HEK293 (cell line): ENCODE data around the gene CDC20.

Experiments used
- TF ChIP-seq, protein P1 (sequence below): fragments of 450-650 bp; formaldehyde crosslinking; conservative IDR thresholded peaks from 2 replicates; pipeline ENCODE4 v1.5.1; 2016; ENCODE audit warnings: low read depth, missing biosample characterization, missing genetic modification characterization
- TF ChIP-seq, protein P2 (sequence below): fragments of 450-650 bp; formaldehyde crosslinking; IDR thresholded peaks from 2 replicates; pipeline ENCODE4 v1.5.1; 2017; ENCODE audit warnings: missing biosample characterization, missing genetic modification characterization
- TF ChIP-seq, protein P3 (sequence below): fragments of 450-650 bp; formaldehyde crosslinking; IDR thresholded peaks from 2 replicates; pipeline ENCODE4 v1.5.1; 2016; ENCODE audit warnings: missing biosample characterization, missing genetic modification characterization

DNA sequence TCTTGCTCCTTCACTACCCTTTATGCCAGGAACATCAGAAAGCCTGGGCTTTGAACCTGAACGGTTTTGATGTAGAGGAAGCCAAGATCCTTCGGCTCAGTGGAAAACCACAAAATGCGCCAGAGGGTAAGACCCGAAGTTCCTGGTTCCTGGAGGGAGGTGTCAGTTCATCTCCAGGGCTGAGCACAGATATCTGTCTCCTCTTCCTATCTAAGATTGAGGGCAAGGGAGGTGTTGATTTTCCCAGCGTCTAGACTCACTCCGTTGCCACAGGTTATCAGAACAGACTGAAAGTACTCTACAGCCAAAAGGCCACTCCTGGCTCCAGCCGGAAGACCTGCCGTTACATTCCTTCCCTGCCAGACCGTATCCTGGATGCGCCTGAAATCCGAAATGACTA lies 915 bp downstream of the CDC20 start:
- TF ChIP-seq, protein P1, sequence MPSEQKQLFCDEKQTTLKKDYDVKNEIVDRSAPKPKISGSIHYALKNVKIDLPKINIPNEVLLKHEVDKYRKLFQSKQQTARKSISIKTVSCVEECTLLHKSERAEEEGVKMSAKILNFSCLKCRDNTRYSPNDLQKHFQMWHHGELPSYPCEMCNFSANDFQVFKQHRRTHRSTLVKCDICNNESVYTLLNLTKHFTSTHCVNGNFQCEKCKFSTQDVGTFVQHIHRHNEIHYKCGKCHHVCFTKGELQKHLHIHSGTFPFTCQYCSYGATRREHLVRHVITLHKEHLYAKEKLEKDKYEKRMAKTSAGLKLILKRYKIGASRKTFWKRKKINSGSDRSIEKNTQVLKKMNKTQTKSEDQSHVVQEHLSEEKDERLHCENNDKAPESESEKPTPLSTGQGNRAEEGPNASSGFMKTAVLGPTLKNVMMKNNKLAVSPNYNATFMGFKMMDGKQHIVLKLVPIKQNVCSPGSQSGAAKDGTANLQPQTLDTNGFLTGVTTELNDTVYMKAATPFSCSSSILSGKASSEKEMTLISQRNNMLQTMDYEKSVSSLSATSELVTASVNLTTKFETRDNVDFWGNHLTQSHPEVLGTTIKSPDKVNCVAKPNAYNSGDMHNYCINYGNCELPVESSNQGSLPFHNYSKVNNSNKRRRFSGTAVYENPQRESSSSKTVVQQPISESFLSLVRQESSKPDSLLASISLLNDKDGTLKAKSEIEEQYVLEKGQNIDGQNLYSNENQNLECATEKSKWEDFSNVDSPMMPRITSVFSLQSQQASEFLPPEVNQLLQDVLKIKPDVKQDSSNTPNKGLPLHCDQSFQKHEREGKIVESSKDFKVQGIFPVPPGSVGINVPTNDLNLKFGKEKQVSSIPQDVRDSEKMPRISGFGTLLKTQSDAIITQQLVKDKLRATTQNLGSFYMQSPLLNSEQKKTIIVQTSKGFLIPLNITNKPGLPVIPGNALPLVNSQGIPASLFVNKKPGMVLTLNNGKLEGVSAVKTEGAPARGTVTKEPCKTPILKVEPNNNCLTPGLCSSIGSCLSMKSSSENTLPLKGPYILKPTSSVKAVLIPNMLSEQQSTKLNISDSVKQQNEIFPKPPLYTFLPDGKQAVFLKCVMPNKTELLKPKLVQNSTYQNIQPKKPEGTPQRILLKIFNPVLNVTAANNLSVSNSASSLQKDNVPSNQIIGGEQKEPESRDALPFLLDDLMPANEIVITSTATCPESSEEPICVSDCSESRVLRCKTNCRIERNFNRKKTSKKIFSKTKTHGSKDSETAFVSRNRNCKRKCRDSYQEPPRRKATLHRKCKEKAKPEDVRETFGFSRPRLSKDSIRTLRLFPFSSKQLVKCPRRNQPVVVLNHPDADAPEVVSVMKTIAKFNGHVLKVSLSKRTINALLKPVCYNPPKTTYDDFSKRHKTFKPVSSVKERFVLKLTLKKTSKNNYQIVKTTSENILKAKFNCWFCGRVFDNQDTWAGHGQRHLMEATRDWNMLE (tag by site-specific recombination) = no peak
- TF ChIP-seq, protein P2, sequence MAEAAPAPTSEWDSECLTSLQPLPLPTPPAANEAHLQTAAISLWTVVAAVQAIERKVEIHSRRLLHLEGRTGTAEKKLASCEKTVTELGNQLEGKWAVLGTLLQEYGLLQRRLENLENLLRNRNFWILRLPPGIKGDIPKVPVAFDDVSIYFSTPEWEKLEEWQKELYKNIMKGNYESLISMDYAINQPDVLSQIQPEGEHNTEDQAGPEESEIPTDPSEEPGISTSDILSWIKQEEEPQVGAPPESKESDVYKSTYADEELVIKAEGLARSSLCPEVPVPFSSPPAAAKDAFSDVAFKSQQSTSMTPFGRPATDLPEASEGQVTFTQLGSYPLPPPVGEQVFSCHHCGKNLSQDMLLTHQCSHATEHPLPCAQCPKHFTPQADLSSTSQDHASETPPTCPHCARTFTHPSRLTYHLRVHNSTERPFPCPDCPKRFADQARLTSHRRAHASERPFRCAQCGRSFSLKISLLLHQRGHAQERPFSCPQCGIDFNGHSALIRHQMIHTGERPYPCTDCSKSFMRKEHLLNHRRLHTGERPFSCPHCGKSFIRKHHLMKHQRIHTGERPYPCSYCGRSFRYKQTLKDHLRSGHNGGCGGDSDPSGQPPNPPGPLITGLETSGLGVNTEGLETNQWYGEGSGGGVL = no peak
- TF ChIP-seq, protein P3, sequence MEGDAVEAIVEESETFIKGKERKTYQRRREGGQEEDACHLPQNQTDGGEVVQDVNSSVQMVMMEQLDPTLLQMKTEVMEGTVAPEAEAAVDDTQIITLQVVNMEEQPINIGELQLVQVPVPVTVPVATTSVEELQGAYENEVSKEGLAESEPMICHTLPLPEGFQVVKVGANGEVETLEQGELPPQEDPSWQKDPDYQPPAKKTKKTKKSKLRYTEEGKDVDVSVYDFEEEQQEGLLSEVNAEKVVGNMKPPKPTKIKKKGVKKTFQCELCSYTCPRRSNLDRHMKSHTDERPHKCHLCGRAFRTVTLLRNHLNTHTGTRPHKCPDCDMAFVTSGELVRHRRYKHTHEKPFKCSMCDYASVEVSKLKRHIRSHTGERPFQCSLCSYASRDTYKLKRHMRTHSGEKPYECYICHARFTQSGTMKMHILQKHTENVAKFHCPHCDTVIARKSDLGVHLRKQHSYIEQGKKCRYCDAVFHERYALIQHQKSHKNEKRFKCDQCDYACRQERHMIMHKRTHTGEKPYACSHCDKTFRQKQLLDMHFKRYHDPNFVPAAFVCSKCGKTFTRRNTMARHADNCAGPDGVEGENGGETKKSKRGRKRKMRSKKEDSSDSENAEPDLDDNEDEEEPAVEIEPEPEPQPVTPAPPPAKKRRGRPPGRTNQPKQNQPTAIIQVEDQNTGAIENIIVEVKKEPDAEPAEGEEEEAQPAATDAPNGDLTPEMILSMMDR (tag by site-specific recombination) = no peak
